K562 (cell line): ENCODE measurements around the gene CRYBA4. TPM values are rescaled to one million over a fixed set of nuclear protein-coding genes. Genes with fewer than 3 reads are reported as not detected.

Experiments used
- ATAC-seq: fragments of 200-7000 bp; cut with Tn5 transposase; 3 replicates; pipeline ENCODE4 v1.9.1; 2020; ENCODE audit warnings: moderate library complexity
- BruUV-seq: library from RNA; stranded (reverse); fragments of 400-500 nt; replicated peaks from 2 replicates; lab custom pipeline; 2021; lab: Mats Ljungman, UMichigan
- CTCF ChIA-PET: fragments of 300-600 bp; formaldehyde crosslinking; extraction: SDS; loops from one replicate; lab custom pipeline; 2021; ENCODE audit warnings: low intra/inter-chr PET ratio; lab: Yijun Ruan, JAX
- POLR2A ChIA-PET: fragments of 300-600, 350-650 bp; sonication (Branson Sonifier 250); formaldehyde crosslinking; extraction: SDS; loops from one replicate; lab custom pipeline; 2021; ENCODE audit warnings: antibody characterized with exemption, inconsistent platforms; lab: Yijun Ruan, JAX
- DNase-seq, 4 experiments: peaks; one replicate each; pipeline versions ENCODE4 v3.0.0 to v3.0.0-alpha.2; 2011 to 2018; ENCODE audit warnings: low spot score in 3 of 4, mixed read lengths in 3 of 4; ENCODE audit errors: extremely low read depth in 1 of 4
- FAIRE-seq: peaks from 2 replicates; lab custom pipeline; 2011; peaks lifted over from hg19 to GRCh38; lab: Jason Lieb, UNC
- H2AFZ ChIP-seq: 2 replicates; pipeline ENCODE4 v1.6.0; 2011; ENCODE audit warnings: low read depth, low read length, control low read depth, inconsistent platforms
- H3K27ac ChIP-seq: fragments of 200-600 bp; 3 replicates; pipeline ENCODE4 v1.8.0; 2011; ENCODE audit warnings: low read depth, mild to moderate bottlenecking, control low read depth, inconsistent platforms, low read length, moderate library complexity, mixed read lengths; ENCODE audit errors: extremely low read depth
- H3K27me3 ChIP-seq, 2 experiments: fragments of 300-600 bp in 1 of 2; 2 replicates in 1 of 2; 3 replicates in 1 of 2; pipeline versions ENCODE4 v1.6.0 to v1.8.0; 2011; ENCODE audit warnings: inconsistent platforms in 2 of 2, low read length in 2 of 2, mild to moderate bottlenecking in 1 of 2, mixed read lengths in 1 of 2, moderate library complexity in 1 of 2; ENCODE audit not compliant: control insufficient read depth in 2 of 2, insufficient read depth in 2 of 2
- H3K36me3 ChIP-seq: fragments of 300-600 bp; 3 replicates; pipeline ENCODE4 v1.8.0; 2011; ENCODE audit warnings: mild to moderate bottlenecking, low read length, inconsistent platforms; ENCODE audit not compliant: control insufficient read depth, insufficient read depth
- H3K4me1 ChIP-seq, 2 experiments: fragments of 200-600 bp in 1 of 2; replicated peaks in 1 of 2; 2 replicates in 1 of 2; 3 replicates in 1 of 2; pipeline versions ENCODE4 v1.5.1 to v1.8.0; 2011; ENCODE audit warnings: inconsistent platforms in 2 of 2, low read length in 2 of 2, mild to moderate bottlenecking in 1 of 2, mixed read lengths in 1 of 2, moderate library complexity in 1 of 2; ENCODE audit not compliant: control insufficient read depth in 2 of 2, insufficient read depth in 2 of 2
- H3K4me2 ChIP-seq: 2 replicates; pipeline ENCODE4 v1.6.1; 2011; ENCODE audit warnings: low read length, control low read depth, inconsistent platforms, mixed read lengths; ENCODE audit not compliant: insufficient read depth
- H3K4me3 ChIP-seq: fragments of 200-600 bp; sonication (generic), shearing (Covaris generic); 2 replicates; pipeline ENCODE4 v1.5.1; 2016; ENCODE audit warnings: control low read depth, inconsistent platforms
- H3K79me2 ChIP-seq: fragments of 200-600 bp; 3 replicates; pipeline ENCODE4 v1.8.0; 2011; ENCODE audit warnings: low read length, inconsistent platforms; ENCODE audit not compliant: control insufficient read depth, insufficient read depth
- H3K9ac ChIP-seq, 2 experiments: 2 replicates each; pipeline versions ENCODE4 v1.6.0 to v1.6.1; 2011; ENCODE audit warnings: low read depth in 2 of 2, low read length in 2 of 2, control low read depth in 1 of 2, inconsistent platforms in 1 of 2, mild to moderate bottlenecking in 1 of 2, mixed read lengths in 1 of 2; ENCODE audit not compliant: insufficient read depth in 1 of 2
- H3K9me1 ChIP-seq: one replicate; pipeline ENCODE4 v1.6.0; 2011; ENCODE audit warnings: inconsistent platforms, mild to moderate bottlenecking, low read length, moderate library complexity; ENCODE audit not compliant: control insufficient read depth, insufficient read depth
- H3K9me3 ChIP-seq: replicated peaks from 2 replicates; pipeline ENCODE4 v1.5.1; 2011; ENCODE audit warnings: low read depth, low read length, inconsistent platforms; ENCODE audit not compliant: control insufficient read depth, insufficient read depth
- H4K20me1 ChIP-seq: replicated peaks from 2 replicates; pipeline ENCODE4 v1.6.1; 2011; ENCODE audit warnings: low read length, inconsistent platforms, mixed read lengths; ENCODE audit not compliant: control insufficient read depth, insufficient read depth
- ADNP ChIP-seq: fragments of 200-800 bp; sonication (Bioruptor generic); IDR thresholded peaks from 2 replicates; pipeline ENCODE4 v1.6.1; 2016; ENCODE audit warnings: missing genetic modification characterization, missing compliant biosample characterization
- BCOR ChIP-seq: fragments of 450-650 bp; IDR thresholded peaks from 2 replicates; pipeline ENCODE4 v1.6.1; 2016
- CBX1 ChIP-seq: sonication (generic); IDR thresholded peaks from 2 replicates; pipeline ENCODE4 v1.6.1; 2016; ENCODE audit warnings: antibody characterized with exemption, low read depth, mild to moderate bottlenecking
- ETV6 ChIP-seq, 3 experiments: fragments of 150-350 bp in 1 of 3; sonication (generic) in 1 of 3; formaldehyde crosslinking in 1 of 3; IDR thresholded peaks; 2 replicates each; pipeline versions ENCODE4 v1.6.1 to v1.8.0; 2014 to 2022; ENCODE audit warnings: borderline replicate concordance in 2 of 3, low read depth in 2 of 3, antibody characterized with exemption in 1 of 3, low read length in 1 of 3, mild to moderate bottlenecking in 1 of 3, missing genetic modification reagents in 1 of 3
- HDAC2 ChIP-seq: fragments of 450-650 bp; IDR thresholded peaks from 2 replicates; pipeline ENCODE4 v1.6.1; 2016; ENCODE audit warnings: mild to moderate bottlenecking
- KDM1A ChIP-seq, 2 experiments: fragments of 450-650 bp; IDR thresholded peaks; 2 replicates each; pipeline ENCODE4 v1.6.1; 2016; ENCODE audit warnings: mild to moderate bottlenecking in 2 of 2
- PPARD ChIP-seq: fragments of 250-450 bp; sonication (Bioruptor Pico); IDR thresholded peaks from 2 replicates; pipeline ENCODE4 v1.8.0; 2022; ENCODE audit warnings: inconsistent platforms, mild to moderate bottlenecking, moderate library complexity
- PTBP1 ChIP-seq: fragments of 200-400 bp; formaldehyde crosslinking; IDR thresholded peaks from 2 replicates; pipeline ENCODE4 v1.6.1; 2017; ENCODE audit warnings: low read depth, low read length
- RBM25 ChIP-seq: fragments of 200-400 bp; formaldehyde crosslinking; IDR thresholded peaks from 2 replicates; pipeline ENCODE4 v1.6.1; 2018; ENCODE audit warnings: low read length, low read depth, moderate library complexity; ENCODE audit not compliant: severe bottlenecking
- RCOR1 ChIP-seq, 2 experiments: IDR thresholded peaks; 2 replicates each; pipeline ENCODE4 v1.6.1; 2012; ENCODE audit warnings: low read depth in 2 of 2, low read length in 2 of 2, borderline replicate concordance in 1 of 2, improper control_type of control experiment in 1 of 2
- SIRT6 ChIP-seq: IDR thresholded peaks from one replicate; pipeline ENCODE4 v1.6.1; 2012; ENCODE audit warnings: low read depth, mild to moderate bottlenecking, control low read depth, inconsistent platforms, low read length, moderate library complexity
- SMARCA5 ChIP-seq: fragments of 450-650 bp; IDR thresholded peaks from 2 replicates; pipeline ENCODE4 v1.6.1; 2016
- SREBF2 ChIP-seq: sonication (generic); formaldehyde crosslinking; IDR thresholded peaks from 2 replicates; pipeline ENCODE4 v1.4.0; 2020; ENCODE audit warnings: mild to moderate bottlenecking, missing genetic modification reagents
- THAP7 ChIP-seq: fragments of 250-450 bp; sonication (Bioruptor Pico); IDR thresholded peaks from 2 replicates; pipeline ENCODE4 v1.5.0; 2021
- ZFP36 ChIP-seq: fragments of 150-350 bp; IDR thresholded peaks from 2 replicates; pipeline ENCODE4 v1.6.1; 2018; ENCODE audit warnings: low read length, low read depth; ENCODE audit not compliant: partially characterized antibody
- ZNF436 ChIP-seq: fragments of 250-450, 450-650 bp; sonication (Bioruptor Pico); formaldehyde crosslinking; IDR thresholded peaks from 2 replicates; pipeline ENCODE4 v1.7.0; 2020; ENCODE audit warnings: mild to moderate bottlenecking
- WGBS: fragments of 100-300 bp; shearing (Covaris generic); methylation state at CpG from one replicate; pipeline ENCODE4 v1.1.6; 2016; ENCODE audit warnings: low coverage, mixed read lengths; ENCODE audit not compliant: insufficient coverage; ENCODE audit errors: missing lambda C conversion rate; 5-methylcytosine and 5-hydroxymethylcytosine counted together
- in situ Hi-C: fragments of 300-500 bp; cut with MboI; formaldehyde crosslinking; loops from 4 replicates; pipeline ENCODE4 v1.15.0; 2018; ENCODE audit warnings: inconsistent platforms, mixed read lengths
- intact Hi-C: fragments of 100-400 bp; cut with micrococcal nuclease; formaldehyde crosslinking; loops from 2 replicates; pipeline ENCODE4 v1.14.2; 2022
- polyA plus RNA-seq, 8 experiments: library from polyadenylated mRNA; depleted of rRNA in 4 of 8; stranded (reverse) in 5 of 8; unstranded in 3 of 8; fragments of >200 nt; fragmentation: Nextera tagmentation in 2 of 8; fragmentation: Illumina TruSeq in 1 of 8; extraction: Ambion mirVana in 2 of 8; extraction: Trizol in 1 of 8; gene quantifications; 2 replicates each; pipeline versions ENCODE4 v1.2.1 to v1.2.3, GENCODE V29; 2011 to 2014; ENCODE audit warnings: inconsistent platforms in 1 of 8, missing spikeins in 1 of 8
- total RNA-seq, 7 experiments: library from RNA; depleted of rRNA in 6 of 7; stranded (reverse); fragments of >200 nt in 6 of 7; fragmentation: Illumina TruSeq in 2 of 7; extraction: Trizol in 2 of 7; gene quantifications; 2 replicates each; pipeline versions ENCODE4 v1.2.1 to v1.2.3, GENCODE V29; 2011 to 2021; ENCODE audit warnings: low replicate concordance in 1 of 7
- TF ChIP-seq, protein P1 (sequence below): IDR thresholded peaks from 2 replicates; pipeline ENCODE4 v1.6.1; 2011; ENCODE audit not compliant: insufficient read length; ENCODE audit errors: extremely low read depth

Gene CRYBA4
- total and polyA plus RNA-seq, 9 of the 15 experiments (the other 6 are each of a cell fraction or from before 2014, with no cell fraction given) = 0.59 to 3.3 (median 1.6) TPM

DNA sequence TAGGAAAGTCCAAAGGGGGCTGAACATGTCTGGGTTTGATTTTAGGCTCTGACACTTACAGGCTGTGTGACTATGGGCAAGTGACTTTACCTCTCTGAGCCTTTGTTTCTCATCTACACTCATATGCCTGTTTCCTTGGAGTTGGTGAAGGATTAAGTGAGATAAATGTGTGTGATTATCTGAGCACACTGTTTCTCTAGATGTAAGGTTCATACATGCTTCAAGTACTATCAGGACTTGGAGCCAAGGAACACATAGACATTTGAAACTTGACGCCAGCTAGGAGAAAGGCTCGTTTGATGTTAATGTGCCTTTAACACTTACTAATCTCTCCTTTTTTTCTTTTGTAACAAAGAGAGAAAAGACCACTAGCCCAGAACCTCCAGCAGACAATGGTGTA is 13.6 kb upstream of the CRYBA4 start:
- ChIA-PET CTCF (no interaction called here), POLR2A (interaction anchor here (1.0 kb wide), 1 partner anchor 34 kb away, joined by 4 read pairs; no protein-coding TSS in a partner anchor)
- no peak overlapping the region for H3K27ac ChIP-seq

More for the DNA sequence above, 13.6 kb upstream of the CRYBA4 start:
- Histone ChIP-seq H3K36me3 (no peaks in the 10 kb centered on the region), H3K79me2 (no peaks in the 10 kb centered on the region), H4K20me1 (no peaks in the 10 kb centered on the region), H3K9ac (no peak overlapping the region), H3K9me3 (no peaks in the 10 kb centered on the region), H3K9me1 (no peaks in the 10 kb centered on the region), H3K4me1 (peaks cover 11 to 13% of the 10 kb centered on the region in 2 experiments; a peak in 4 of 5 replicates), H3K27me3 (no peaks in the 10 kb centered on the region), H2AFZ (0 out of 2 replicates have a peak overlapping the region, but pooled peaks have one; percentile 45), H3K4me2 (0 out of 2 replicates have a peak overlapping the region, but pooled peaks have one; percentile 5), H3K4me3 (no peak overlapping the region)
- intact Hi-C loops (no loop called here), in situ Hi-C loops (no loop called here)
- BruUV-seq = no TSS peak
- TF ChIP-seq THAP7 (CRISPR knock-in tag) = no peak
- TF ChIP-seq RBM25 = peak; percentile 95
- peak in 1 of 2 experiments; percentile 34; a peak in 1 of 4 replicates for TF ChIP-seq RCOR1 (IDR thresholded peaks at IDR 0.05; ENCODE audit: borderline replicate concordance in 1 of 2, low read depth in 2 of 2, low read length in 2 of 2)
- no peak for TF ChIP-seq ETV6 (IDR thresholded peaks at IDR 0.05; ENCODE audit: borderline replicate concordance in 1 of 2, low read depth in 2 of 2, low read length in 1 of 2)
- TF ChIP-seq ETV6 (CRISPR knock-in tag; IDR thresholded peaks at IDR 0.05; ENCODE audit: borderline replicate concordance) = no peak
- TF ChIP-seq, protein P1, sequence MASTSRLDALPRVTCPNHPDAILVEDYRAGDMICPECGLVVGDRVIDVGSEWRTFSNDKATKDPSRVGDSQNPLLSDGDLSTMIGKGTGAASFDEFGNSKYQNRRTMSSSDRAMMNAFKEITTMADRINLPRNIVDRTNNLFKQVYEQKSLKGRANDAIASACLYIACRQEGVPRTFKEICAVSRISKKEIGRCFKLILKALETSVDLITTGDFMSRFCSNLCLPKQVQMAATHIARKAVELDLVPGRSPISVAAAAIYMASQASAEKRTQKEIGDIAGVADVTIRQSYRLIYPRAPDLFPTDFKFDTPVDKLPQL = no peak
- TF ChIP-seq CBX1 = 0 out of 2 replicates have a peak, but pooled peaks have one; percentile 38
- 0 out of 2 replicates have a peak, but pooled peaks have one; percentile 37 for TF ChIP-seq PTBP1
- no peak for TF ChIP-seq SIRT6
- no peak for TF ChIP-seq SREBF2 (CRISPR knock-in tag)
- peak; percentile 95 for TF ChIP-seq BCOR
- peak; percentile 68 for TF ChIP-seq ADNP (tag)
- TF ChIP-seq ZFP36 = peak; percentile 90
- no peak for TF ChIP-seq ZNF436 (CRISPR knock-in tag)
- peak; percentile 81 for TF ChIP-seq SMARCA5
- peak in 1 of 2 experiments; percentile 80; a peak in 2 of 4 replicates for TF ChIP-seq KDM1A (IDR thresholded peaks at IDR 0.05)
- no peak for TF ChIP-seq PPARD (CRISPR knock-in tag)
- peak; percentile 59; the same call in 1 of the 2 replicates for TF ChIP-seq HDAC2
- DNase-seq = no peak
- no peak for ATAC-seq
- 14% methylated on average over 2 of the region's 2 CpGs for WGBS
- no peak for FAIRE-seq
